Measurements from ENCODE around the gene EXOC4.

GRCh38 chr7:133234961-133235875 is 17.7 kb upstream of the EXOC4 start:
- no peak for TF ChIP-seq CTCF (conservative IDR thresholded peaks at IDR 0.05)
- no peak for TF ChIP-seq ZFX (IDR thresholded peaks at IDR 0.05)
